Panc1 (cell line): ENCODE data around the gene FOCAD.

ENCODE experiments used
- SIN3A ChIP-seq: IDR thresholded peaks from 2 replicates; pipeline ENCODE4 v1.6.1; 2012; ENCODE audit warnings: low read depth, mild to moderate bottlenecking, low read length, moderate library complexity, borderline replicate concordance; ENCODE audit not compliant: insufficient read depth
- TF ChIP-seq, protein P1 (sequence below): fragments of 450-650 bp; IDR thresholded peaks from 2 replicates; pipeline ENCODE4 v1.5.1; 2017; ENCODE audit warnings: mild to moderate bottlenecking
- TF ChIP-seq, protein P2 (sequence below), 2 experiments: IDR thresholded peaks; 2 replicates each; pipeline ENCODE4 v1.6.1; 2011 to 2012; ENCODE audit warnings: low read depth in 2 of 2, control low read depth in 1 of 2, low read length in 1 of 2, mild to moderate bottlenecking in 1 of 2, moderate library complexity in 1 of 2; ENCODE audit not compliant: insufficient read depth in 1 of 2

DNA sequence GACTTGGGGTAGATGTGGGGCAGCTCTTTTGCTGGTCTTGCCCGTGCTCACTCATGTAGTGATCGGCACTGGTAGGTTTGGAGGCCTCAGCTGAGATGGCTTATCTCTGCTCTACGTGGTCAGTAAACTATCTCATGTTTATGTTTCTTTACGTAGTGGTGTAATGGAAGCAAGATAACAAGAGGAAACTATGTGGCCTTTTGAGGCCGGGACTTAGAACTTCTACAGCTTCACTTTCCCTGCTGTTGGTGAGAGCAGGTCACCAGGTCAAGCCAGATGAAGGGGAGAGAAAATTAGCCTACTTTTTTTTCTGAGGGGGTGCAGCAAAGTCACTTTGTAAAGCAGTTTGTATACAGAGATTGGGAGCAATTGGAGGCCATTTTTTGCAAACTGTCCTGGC is 8.5 kb downstream of the FOCAD start:
- TF ChIP-seq, protein P1, sequence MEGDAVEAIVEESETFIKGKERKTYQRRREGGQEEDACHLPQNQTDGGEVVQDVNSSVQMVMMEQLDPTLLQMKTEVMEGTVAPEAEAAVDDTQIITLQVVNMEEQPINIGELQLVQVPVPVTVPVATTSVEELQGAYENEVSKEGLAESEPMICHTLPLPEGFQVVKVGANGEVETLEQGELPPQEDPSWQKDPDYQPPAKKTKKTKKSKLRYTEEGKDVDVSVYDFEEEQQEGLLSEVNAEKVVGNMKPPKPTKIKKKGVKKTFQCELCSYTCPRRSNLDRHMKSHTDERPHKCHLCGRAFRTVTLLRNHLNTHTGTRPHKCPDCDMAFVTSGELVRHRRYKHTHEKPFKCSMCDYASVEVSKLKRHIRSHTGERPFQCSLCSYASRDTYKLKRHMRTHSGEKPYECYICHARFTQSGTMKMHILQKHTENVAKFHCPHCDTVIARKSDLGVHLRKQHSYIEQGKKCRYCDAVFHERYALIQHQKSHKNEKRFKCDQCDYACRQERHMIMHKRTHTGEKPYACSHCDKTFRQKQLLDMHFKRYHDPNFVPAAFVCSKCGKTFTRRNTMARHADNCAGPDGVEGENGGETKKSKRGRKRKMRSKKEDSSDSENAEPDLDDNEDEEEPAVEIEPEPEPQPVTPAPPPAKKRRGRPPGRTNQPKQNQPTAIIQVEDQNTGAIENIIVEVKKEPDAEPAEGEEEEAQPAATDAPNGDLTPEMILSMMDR = no peak
- TF ChIP-seq, protein P2, sequence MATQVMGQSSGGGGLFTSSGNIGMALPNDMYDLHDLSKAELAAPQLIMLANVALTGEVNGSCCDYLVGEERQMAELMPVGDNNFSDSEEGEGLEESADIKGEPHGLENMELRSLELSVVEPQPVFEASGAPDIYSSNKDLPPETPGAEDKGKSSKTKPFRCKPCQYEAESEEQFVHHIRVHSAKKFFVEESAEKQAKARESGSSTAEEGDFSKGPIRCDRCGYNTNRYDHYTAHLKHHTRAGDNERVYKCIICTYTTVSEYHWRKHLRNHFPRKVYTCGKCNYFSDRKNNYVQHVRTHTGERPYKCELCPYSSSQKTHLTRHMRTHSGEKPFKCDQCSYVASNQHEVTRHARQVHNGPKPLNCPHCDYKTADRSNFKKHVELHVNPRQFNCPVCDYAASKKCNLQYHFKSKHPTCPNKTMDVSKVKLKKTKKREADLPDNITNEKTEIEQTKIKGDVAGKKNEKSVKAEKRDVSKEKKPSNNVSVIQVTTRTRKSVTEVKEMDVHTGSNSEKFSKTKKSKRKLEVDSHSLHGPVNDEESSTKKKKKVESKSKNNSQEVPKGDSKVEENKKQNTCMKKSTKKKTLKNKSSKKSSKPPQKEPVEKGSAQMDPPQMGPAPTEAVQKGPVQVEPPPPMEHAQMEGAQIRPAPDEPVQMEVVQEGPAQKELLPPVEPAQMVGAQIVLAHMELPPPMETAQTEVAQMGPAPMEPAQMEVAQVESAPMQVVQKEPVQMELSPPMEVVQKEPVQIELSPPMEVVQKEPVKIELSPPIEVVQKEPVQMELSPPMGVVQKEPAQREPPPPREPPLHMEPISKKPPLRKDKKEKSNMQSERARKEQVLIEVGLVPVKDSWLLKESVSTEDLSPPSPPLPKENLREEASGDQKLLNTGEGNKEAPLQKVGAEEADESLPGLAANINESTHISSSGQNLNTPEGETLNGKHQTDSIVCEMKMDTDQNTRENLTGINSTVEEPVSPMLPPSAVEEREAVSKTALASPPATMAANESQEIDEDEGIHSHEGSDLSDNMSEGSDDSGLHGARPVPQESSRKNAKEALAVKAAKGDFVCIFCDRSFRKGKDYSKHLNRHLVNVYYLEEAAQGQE (IDR thresholded peaks at IDR 0.05; ENCODE audit: insufficient read depth in 1 of 2, low read depth in 2 of 2, low read length in 1 of 2) = no peak
- TF ChIP-seq SIN3A = no peak
